Epithelial cell of prostate (primary cell): ENCODE results near the gene ORC5.

Experiments
- DNase-seq: peaks from one replicate; pipeline ENCODE4 v3.0.0-alpha.2; 2011; ENCODE audit warnings: low read depth, low spot score
- H3K27ac ChIP-seq: fragments of 450-650 bp; 2 replicates; pipeline ENCODE4 v1.5.1; 2017; ENCODE audit warnings: mild to moderate bottlenecking

ORC5 gene

DNA sequence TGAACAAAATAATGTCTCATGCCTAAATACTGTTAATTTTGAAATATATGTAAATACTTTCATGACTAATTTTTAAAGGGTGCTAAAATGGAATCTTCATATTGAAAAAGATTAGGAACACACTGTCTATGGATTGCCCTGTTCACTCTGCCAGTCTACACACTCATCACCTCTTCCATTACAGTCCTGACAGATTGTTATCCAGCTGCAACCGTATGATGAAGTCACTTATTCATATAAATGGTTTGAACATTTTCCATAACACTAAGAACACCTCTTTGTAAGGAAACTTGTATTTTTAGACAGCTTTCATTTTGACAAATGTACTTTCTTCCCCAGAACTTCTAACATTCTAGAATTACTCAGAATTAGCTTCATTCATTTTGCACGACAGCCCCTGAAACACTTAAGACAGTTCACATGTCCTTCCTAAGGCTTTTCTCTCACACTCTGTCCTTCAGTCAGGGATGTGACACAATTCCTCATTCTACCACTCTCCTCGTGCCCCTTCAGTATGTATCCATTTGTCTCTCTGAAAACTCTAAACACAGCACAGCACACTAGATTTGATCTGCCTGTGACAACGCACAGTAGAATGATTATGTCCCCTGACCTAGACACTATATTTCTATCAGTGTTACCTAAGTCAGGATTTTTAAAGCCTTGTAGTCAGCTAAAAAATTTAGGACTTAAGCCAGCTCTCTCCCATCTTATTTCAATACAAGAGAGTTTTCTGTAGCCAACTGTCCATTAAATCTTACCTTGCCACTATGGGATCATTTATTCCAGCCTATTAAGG lies 71.9 kb downstream of the ORC5 start:
- H3K27ac ChIP-seq, result no peak overlapping the region

DNA sequence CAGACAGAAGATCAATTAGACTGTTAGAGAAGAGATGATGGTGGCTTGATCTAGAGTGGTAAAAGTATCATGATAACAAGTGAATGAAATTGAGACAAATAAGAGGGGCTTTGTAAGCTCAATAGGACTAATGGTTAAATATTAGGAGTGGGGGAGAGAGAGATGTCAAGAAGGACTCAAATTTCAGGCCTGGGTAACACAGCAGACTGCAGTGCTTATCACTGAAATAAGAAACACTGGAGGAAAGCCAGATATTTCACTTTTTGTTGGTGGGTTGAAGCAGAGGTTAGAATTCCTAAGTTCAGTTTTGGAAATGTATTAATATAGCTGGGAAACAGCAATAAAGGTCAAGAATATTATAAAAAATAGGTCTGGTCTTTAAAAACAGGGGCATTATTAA lies 74.6 kb downstream of the ORC5 start:
- DNase-seq, result no peak

More for the DNA sequence above, 71.9 kb downstream of the ORC5 start:
- DNase-seq, result no peak

DNA sequence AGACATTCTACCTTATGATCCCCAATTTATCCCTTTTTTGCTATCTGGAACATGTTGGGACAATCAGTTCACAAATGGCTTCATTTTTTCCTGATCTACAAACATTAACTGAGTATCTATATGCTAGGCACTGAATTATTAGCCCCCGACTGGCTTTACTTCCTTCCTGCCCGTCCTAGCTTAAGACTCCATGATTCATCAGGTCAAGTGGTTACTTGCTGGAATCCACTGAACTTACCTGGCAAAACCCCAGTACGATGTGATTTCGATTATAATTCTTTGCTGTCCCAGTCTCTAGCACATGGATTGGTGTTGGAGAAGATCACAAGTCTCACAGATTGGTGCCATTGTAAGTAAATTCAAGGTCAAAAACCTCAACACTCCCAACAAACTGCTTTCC lies 77.1 kb downstream of the ORC5 start:
- H3K27ac ChIP-seq, result no peak overlapping the region
- peak; percentile 6 for DNase-seq

More for the DNA sequence above, 74.6 kb downstream of the ORC5 start:
- H3K27ac ChIP-seq, result no peak overlapping the region

DNA sequence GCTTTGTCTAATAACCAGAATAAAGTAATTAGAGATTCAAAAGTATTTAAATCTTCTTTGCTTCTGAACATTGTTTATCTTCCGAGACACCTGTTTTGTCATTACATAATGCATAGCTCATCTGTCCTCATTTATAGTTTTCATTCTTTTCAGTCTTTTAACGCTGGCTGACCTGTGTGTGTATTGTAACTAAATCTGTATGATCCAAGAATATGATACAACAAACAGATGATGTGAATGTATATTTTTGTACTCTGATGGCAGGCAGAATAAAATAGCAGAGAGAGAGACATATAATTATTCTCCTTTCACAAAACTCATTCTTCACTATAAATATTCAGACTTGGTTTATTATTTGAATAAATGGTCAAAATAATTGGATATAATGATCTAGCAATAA lies 80.6 kb downstream of the ORC5 start:
- no peak overlapping the region for H3K27ac ChIP-seq
- DNase-seq, result no peak

GRCh38 chr7:104126411-104126841 lies 81.4 kb downstream of the ORC5 start:
- H3K27ac ChIP-seq, result no peak overlapping the region
- no peak for DNase-seq

GRCh38 chr7:104124893-104125477 lies 82.8 kb downstream of the ORC5 start:
- no peak for DNase-seq
- H3K27ac ChIP-seq, result no peak overlapping the region

- no peak overlapping the region for H3K27ac ChIP-seq
- no peak for DNase-seq
Measured at GRCh38 chr7:104124469-104124868, 83.3 kb downstream of the ORC5 start.

DNA sequence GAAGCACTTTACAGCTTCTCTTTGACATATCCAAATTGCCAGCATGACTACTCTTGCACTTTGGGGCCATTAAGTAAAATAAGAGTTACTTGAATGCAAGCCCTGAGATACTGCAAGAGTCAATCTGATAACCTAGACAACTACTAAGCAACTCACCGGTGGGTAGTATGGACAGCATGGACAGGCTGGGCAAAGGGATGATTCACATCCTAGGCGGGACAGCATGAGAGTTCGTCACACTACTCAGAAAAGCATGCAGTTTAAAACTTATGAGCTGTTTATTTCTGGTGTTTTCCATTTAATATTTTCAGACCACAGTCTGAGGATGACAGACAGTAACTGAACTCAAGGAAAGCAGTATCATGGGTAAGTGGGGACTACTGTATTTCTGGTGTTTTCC lies 84.0 kb downstream of the ORC5 start:
- H3K27ac ChIP-seq, result no peak overlapping the region
- DNase-seq, result peak; percentile 3

DNA sequence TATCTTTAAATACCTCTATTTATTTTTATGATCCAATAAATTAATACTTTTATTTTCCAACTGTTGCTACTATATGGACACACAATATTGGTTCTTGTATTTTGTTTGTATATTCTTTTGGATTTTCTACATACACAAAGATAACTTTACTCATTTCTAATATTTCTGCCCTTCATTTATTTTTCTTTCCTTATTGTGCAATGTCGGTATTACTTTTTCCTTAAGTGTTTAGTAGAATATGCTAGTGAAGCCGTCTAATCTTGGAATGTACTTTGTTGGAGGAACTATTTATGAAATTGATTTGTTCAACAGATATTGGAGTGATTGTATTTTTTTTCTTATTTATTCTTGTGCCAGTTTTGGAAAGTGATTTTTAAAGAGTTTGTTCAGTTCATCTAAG lies 94.0 kb downstream of the ORC5 start:
- H3K27ac ChIP-seq, result no peak overlapping the region
- no peak for DNase-seq

DNA sequence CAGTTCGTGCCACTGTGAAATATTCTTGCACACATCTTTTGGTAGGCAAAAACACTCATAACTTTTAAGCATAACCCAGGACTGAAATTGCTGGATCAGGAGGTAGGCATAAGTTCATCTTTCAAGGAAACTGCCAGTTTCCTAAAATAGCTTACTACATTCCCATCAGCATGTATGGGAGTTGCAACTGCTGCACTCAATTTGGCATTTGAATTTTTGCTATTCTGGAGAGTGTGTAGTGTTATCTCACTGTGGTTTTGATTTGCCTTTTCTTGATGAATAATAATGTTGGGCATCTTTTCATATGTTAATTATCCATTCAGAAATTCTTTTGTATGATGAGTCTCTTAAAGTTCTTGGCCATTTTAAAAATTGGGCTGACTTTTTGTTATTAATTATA lies 95.2 kb downstream of the ORC5 start:
- no peak overlapping the region for H3K27ac ChIP-seq
- no peak for DNase-seq

DNA sequence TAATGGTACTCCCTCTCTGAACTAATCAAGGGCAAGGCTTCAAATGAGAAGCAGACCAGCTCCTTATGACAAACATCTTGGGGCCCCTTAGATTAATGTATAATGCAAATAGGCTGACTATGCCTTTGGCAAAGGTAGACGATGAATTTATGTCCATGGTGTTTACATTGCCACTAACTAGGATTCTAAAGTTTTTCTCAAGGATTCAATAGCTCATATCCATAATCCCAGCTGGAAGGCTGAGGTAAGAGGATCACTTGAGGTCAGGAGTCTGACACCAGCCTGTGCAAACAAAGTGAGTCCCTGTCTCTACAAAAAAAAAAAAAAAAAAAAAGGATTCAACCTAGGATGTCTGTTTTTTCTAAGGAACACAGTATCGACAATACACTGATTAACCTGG lies 96.5 kb downstream of the ORC5 start:
- H3K27ac ChIP-seq, result no peak overlapping the region
- DNase-seq, result no peak

GRCh38 chr7:104106108-104106905 lies 101.5 kb downstream of the ORC5 start:
- DNase-seq, result no peak
- no peak overlapping the region for H3K27ac ChIP-seq

GRCh38 chr7:104098890-104099289 lies 108.9 kb downstream of the ORC5 start:
- DNase-seq, result no peak
- no peak overlapping the region for H3K27ac ChIP-seq

DNA sequence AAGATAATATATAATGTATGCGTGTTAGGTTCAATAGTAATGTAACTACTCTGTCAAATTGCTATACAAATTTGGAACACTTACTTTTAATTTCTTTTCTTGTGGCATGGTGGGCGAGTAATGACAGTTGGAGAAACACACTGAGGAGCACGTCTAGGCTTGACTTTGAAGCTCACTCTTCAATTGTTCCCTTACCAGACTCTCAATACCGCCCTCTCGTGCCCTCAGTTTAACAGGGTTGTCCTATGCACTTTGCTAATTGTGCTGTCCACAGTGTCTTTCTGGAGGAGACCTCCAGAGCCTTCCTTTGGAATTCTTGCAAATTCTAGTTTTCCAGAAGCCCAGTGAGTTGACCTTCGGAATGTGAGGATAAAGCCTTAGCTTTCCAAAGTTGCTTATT lies 111.1 kb downstream of the ORC5 start:
- no peak for DNase-seq
- H3K27ac ChIP-seq, result no peak overlapping the region

GRCh38 chr7:104093127-104093526 lies 114.7 kb downstream of the ORC5 start:
- H3K27ac ChIP-seq, result no peak overlapping the region
- no peak for DNase-seq

- no peak overlapping the region for H3K27ac ChIP-seq
- no peak for DNase-seq
Measured at GRCh38 chr7:104091242-104091641, 116.6 kb downstream of the ORC5 start.

- no peak for DNase-seq
- no peak overlapping the region for H3K27ac ChIP-seq
Measured at GRCh38 chr7:104089612-104090011, 118.2 kb downstream of the ORC5 start.

DNA sequence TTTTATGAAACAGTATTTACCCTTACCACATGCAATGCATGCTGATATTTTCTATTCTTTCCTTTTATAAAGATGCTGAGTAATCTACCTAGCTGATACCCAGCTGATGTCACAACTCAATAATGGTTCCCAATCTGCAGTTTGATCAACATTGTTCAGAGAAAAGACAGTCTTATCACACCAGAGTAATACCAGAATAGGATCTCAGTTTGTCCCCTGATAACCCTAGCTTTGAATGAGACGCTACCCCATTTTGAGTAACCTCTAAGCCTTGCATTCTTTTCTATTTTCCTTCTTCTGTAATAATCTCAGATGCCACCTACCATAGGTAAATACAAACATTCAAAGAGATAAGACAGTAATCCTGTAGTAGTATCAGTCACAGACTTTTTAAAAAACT lies 118.8 kb downstream of the ORC5 start:
- no peak for DNase-seq
- H3K27ac ChIP-seq, result no peak overlapping the region
